Measurements from ENCODE around the gene SKI.

- TF ChIP-seq GATA3 (IDR thresholded peaks at IDR 0.05; ENCODE audit: low read depth, low read length) (no peak), GATA2 (IDR thresholded peaks at IDR 0.05; ENCODE audit: low read depth, low read length) (no peak)
Observed at GRCh38 chr1:2340918-2341254, 112.8 kb downstream of the SKI start.

Measured in SH-SY5Y (cell line).